Astrocyte (in vitro differentiated cells and primary cell): ENCODE measurements around the gene RFTN2.

Experiments used
- EZH2 ChIP-seq: IDR thresholded peaks from 2 replicates; pipeline ENCODE4 v1.6.1; 2012; ENCODE audit warnings: mild to moderate bottlenecking, low read length, inconsistent platforms; ENCODE audit not compliant: insufficient read depth
- TF ChIP-seq, protein P1 (sequence below): IDR thresholded peaks from 2 replicates; pipeline ENCODE4 v1.5.1; 2011; ENCODE audit warnings: low read depth, mild to moderate bottlenecking, inconsistent platforms, low read length, moderate library complexity; ENCODE audit not compliant: insufficient read depth

DNA sequence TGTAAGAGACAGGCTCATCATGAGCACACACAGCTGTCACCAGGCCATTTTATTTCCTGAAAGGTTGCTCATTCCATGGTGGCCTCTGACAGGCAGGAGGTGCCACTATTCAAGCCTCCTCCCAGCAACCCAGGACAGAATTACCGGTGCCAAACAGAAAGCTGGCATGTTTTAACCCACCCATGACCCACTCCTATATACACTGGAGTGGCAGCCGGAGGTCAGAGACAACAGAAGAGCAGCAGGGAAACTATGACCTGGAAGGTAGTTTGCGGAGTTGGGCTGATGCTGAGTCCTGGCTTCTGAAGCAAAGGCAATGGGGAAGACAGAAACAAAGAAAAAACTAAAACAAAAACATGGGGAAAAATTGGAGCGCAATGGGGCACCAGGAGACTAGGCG is 2.3 kb downstream of the RFTN2 start:
- TF ChIP-seq, protein P1, sequence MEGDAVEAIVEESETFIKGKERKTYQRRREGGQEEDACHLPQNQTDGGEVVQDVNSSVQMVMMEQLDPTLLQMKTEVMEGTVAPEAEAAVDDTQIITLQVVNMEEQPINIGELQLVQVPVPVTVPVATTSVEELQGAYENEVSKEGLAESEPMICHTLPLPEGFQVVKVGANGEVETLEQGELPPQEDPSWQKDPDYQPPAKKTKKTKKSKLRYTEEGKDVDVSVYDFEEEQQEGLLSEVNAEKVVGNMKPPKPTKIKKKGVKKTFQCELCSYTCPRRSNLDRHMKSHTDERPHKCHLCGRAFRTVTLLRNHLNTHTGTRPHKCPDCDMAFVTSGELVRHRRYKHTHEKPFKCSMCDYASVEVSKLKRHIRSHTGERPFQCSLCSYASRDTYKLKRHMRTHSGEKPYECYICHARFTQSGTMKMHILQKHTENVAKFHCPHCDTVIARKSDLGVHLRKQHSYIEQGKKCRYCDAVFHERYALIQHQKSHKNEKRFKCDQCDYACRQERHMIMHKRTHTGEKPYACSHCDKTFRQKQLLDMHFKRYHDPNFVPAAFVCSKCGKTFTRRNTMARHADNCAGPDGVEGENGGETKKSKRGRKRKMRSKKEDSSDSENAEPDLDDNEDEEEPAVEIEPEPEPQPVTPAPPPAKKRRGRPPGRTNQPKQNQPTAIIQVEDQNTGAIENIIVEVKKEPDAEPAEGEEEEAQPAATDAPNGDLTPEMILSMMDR = no peak
- TF ChIP-seq EZH2 = no peak
